Neural cell (in vitro differentiated cells): ENCODE data around the gene RUNX1.

Experiments
- CTCF ChIP-seq: fragments of 450-650 bp; IDR thresholded peaks from 2 replicates; pipeline ENCODE4 v1.5.1; 2014; ENCODE audit warnings: antibody characterized with exemption, mild to moderate bottlenecking, moderate library complexity; ENCODE audit not compliant: poor library complexity, severe bottlenecking
- EP300 ChIP-seq: fragments of 450-650 bp; conservative IDR thresholded peaks from 2 replicates; pipeline ENCODE4 v1.6.1; 2014; ENCODE audit warnings: antibody characterized with exemption, mild to moderate bottlenecking, moderate library complexity; ENCODE audit not compliant: poor library complexity, severe bottlenecking
- EZH2 ChIP-seq: fragments of 200-600, 300-800 bp; shearing (Covaris generic), sonication (generic); IDR thresholded peaks from 2 replicates; pipeline ENCODE4 v1.6.1; 2014; ENCODE audit warnings: antibody characterized with exemption, low read length, borderline replicate concordance, mild to moderate bottlenecking; ENCODE audit not compliant: insufficient read depth, poor library complexity, severe bottlenecking
- RAD21 ChIP-seq: fragments of 450-650 bp; conservative IDR thresholded peaks from 2 replicates; pipeline ENCODE4 v1.6.1; 2014; ENCODE audit warnings: antibody characterized with exemption, mild to moderate bottlenecking, moderate library complexity
- REST ChIP-seq: IDR thresholded peaks from 2 replicates; pipeline ENCODE4 v1.6.1; 2012; ENCODE audit warnings: borderline replicate concordance
- SMC3 ChIP-seq: fragments of 450-650 bp; conservative IDR thresholded peaks from 2 replicates; pipeline ENCODE4 v1.6.1; 2014; ENCODE audit warnings: antibody characterized with exemption, mild to moderate bottlenecking, moderate library complexity; ENCODE audit not compliant: poor library complexity
- TAF1 ChIP-seq: IDR thresholded peaks from 2 replicates; pipeline ENCODE4 v1.6.1; 2012; ENCODE audit warnings: low read depth

- TF ChIP-seq CTCF (no peak), TAF1 (no peak), EZH2 (no peak), REST (no peak), RAD21 (no peak), SMC3 (no peak), EP300 (no peak)
Observed at GRCh38 chr21:34807146-34807880, 241.8 kb downstream of the RUNX1 start.
